Measurements from ENCODE around the gene MICAL3. TPM values are rescaled to one million over a fixed set of nuclear protein-coding genes. Genes with fewer than 3 reads are reported as not detected.

The MICAL3 gene
- total RNA-seq, 4 donors from 2014 or later = 6.0 to 9.8 (median 8.1) TPM

GRCh38 chr22:17742527-17742902 lies 281.8 kb downstream of the MICAL3 start:
- TF ChIP-seq POLR2A (IDR thresholded peaks at IDR 0.05) (no peak), CTCF (IDR thresholded peaks at IDR 0.05 in 4 of 5, conservative IDR thresholded peaks at IDR 0.05 in 1 of 5) (peak; percentile 55 to 84 (median 76))
- in situ Hi-C loops (cut with MboI; ENCODE audit: low sequenced_read_pairs in 4 of 4) (no loop called here), intact Hi-C loops (cut with DNase I; ENCODE audit: low total_unique reads) (loop anchor here (1.0 kb wide), 1 partner anchor 43 kb away; no protein-coding TSS in a partner anchor)
- DNase-seq = peak; percentile 23 to 68
- Histone ChIP-seq H3K27ac (no peak overlapping the region), H3K4me3 (no peak overlapping the region), H3K36me3 (no peaks in the 10 kb centered on the region), H3K27me3 (no peaks in the 10 kb centered on the region), H3K9me3 (no peaks in the 10 kb centered on the region), H3K4me1 (peaks cover 5 to 6% of the 10 kb centered on the region in 2 donors)
- ATAC-seq = peak; percentile 48 to 65

GRCh38 chr22:17741866-17742526 lies 282.4 kb downstream of the MICAL3 start:
- DNase-seq (no peak), ATAC-seq (peak in 1 of 2 donors; percentile 2)
- intact Hi-C loops (cut with DNase I; ENCODE audit: low total_unique reads) = loop anchor here (1.0 kb wide), 1 partner anchor 43 kb away; no protein-coding TSS in a partner anchor

GRCh38 chr22:17739196-17739975 lies 285.0 kb downstream of the MICAL3 start:
- Histone ChIP-seq H3K27me3 (no peaks in the 10 kb centered on the region), H3K27ac (no peak overlapping the region), H3K36me3 (peaks cover 0 to 18% of the 10 kb centered on the region in 2 donors), H3K9me3 (no peaks in the 10 kb centered on the region), H3K4me1 (peaks cover 5 to 6% of the 10 kb centered on the region in 2 donors), H3K4me3 (no peak overlapping the region)
- intact Hi-C loops (cut with DNase I; ENCODE audit: low total_unique reads) = no loop called here
- in situ Hi-C loops (cut with MboI; ENCODE audit: low sequenced_read_pairs in 4 of 4) = no loop called here
- ATAC-seq = no peak
- no peak for DNase-seq
- TF ChIP-seq CTCF (IDR thresholded peaks at IDR 0.05 in 4 of 5, conservative IDR thresholded peaks at IDR 0.05 in 1 of 5) (no peak), POLR2A (IDR thresholded peaks at IDR 0.05) (no peak)

More at GRCh38 chr22:17741866-17742526, 282.4 kb downstream of the MICAL3 start:
- in situ Hi-C loops (cut with MboI; ENCODE audit: low sequenced_read_pairs in 4 of 4) = no loop called here
- Histone ChIP-seq H3K27ac (no peak overlapping the region), H3K4me1 (peaks cover 5 to 6% of the 10 kb centered on the region in 2 donors), H3K36me3 (no peaks in the 10 kb centered on the region), H3K9me3 (no peaks in the 10 kb centered on the region), H3K27me3 (no peaks in the 10 kb centered on the region), H3K4me3 (no peak overlapping the region)
- no peak for TF ChIP-seq POLR2A (IDR thresholded peaks at IDR 0.05)
- TF ChIP-seq CTCF (IDR thresholded peaks at IDR 0.05 in 4 of 5, conservative IDR thresholded peaks at IDR 0.05 in 1 of 5) = no peak

- in situ Hi-C loops (cut with MboI; ENCODE audit: low sequenced_read_pairs in 4 of 4) = no loop called here
- H3K4me1 ChIP-seq = peaks cover 0 to 4% of the 10 kb centered on the region in 2 donors
- no peak for TF ChIP-seq CTCF (IDR thresholded peaks at IDR 0.05 in 4 of 5, conservative IDR thresholded peaks at IDR 0.05 in 1 of 5)
- no peak for TF ChIP-seq POLR2A (IDR thresholded peaks at IDR 0.05)
- ATAC-seq (peak in 1 of 2 donors; percentile 27), DNase-seq (no peak)
- intact Hi-C loops (cut with DNase I; ENCODE audit: low total_unique reads) = no loop called here
- H3K27ac ChIP-seq = no peak overlapping the region
- H3K4me3 ChIP-seq = no peak overlapping the region
- H3K36me3 ChIP-seq = peaks cover 0 to 26% of the 10 kb centered on the region in 2 donors
- H3K27me3 ChIP-seq = no peaks in the 10 kb centered on the region
- H3K9me3 ChIP-seq = no peaks in the 10 kb centered on the region
Measured at GRCh38 chr22:17738386-17739128, 285.8 kb downstream of the MICAL3 start.

MicroRNAs encoded within 50 kb of the gene (microRNA counts, 767-probe panel; counts per million panel counts)
- microRNA hsa-miR-648 = 356 to 448 counts per million in 2 donors

Small RNAs within 50 kb of the gene (microRNA-seq; reads per million reads assigned to microRNA genes)
- 0 reads per million in 2 donors for gene MIR3198-1 (ENCODE audit: borderline replicate concordance in 2 of 2)
- 0 reads per million in 2 donors for gene MIR648 (ENCODE audit: borderline replicate concordance in 2 of 2)

Other genes with a start within 250 kb of the MICAL3 start
- 10 to 100 TPM; 16.4 to 24.7 (median 16.8) TPM for gene PEX26, start 53.4 kb upstream of the MICAL3 start, total RNA-seq
- 100 to 1,000 TPM in 1 of 4 donors, 10 to 100 TPM in 3; 57.8 to 114 (median 77.7) TPM for gene TUBA8, start 86.2 kb upstream of the MICAL3 start, total RNA-seq
- 1 to 10 TPM; 1.1 to 4.8 (median 2.9) TPM for gene USP18, start 125.6 kb upstream of the MICAL3 start, total RNA-seq